RWPE2 (cell line): Measurements from ENCODE around the gene MTUS2.

Source experiments
- ATAC-seq: fragments of 200-7000 bp; cut with Tn5 transposase; 3 replicates; pipeline ENCODE4 v1.9.1; 2021; ENCODE audit warnings: low read depth
- DNase-seq: peaks from one replicate; pipeline ENCODE4 v3.0.0-alpha.2; 2020; ENCODE audit warnings: low spot score
- H3K27ac ChIP-seq: fragments of 450-650 bp; 2 replicates; pipeline ENCODE4 v1.5.1; 2017; ENCODE audit warnings: mild to moderate bottlenecking; ENCODE audit not compliant: poor library complexity, severe bottlenecking
- H3K27me3 ChIP-seq: fragments of 250-450 bp; sonication (Bioruptor Pico); 2 replicates; pipeline ENCODE4 v1.5.1; 2021; ENCODE audit warnings: mild to moderate bottlenecking, moderate library complexity; ENCODE audit not compliant: insufficient read depth, poor library complexity, severe bottlenecking
- H3K36me3 ChIP-seq: fragments of 250-450 bp; sonication (Bioruptor Pico); 2 replicates; pipeline ENCODE4 v1.5.1; 2020; ENCODE audit warnings: low read depth, mild to moderate bottlenecking, moderate library complexity
- H3K4me1 ChIP-seq: fragments of 250-450 bp; sonication (Bioruptor Pico); 2 replicates; pipeline ENCODE4 v1.5.1; 2021; ENCODE audit warnings: mild to moderate bottlenecking, moderate library complexity; ENCODE audit not compliant: insufficient read depth, poor library complexity, severe bottlenecking
- H3K4me3 ChIP-seq: fragments of 250-450 bp; sonication (Bioruptor Pico); 2 replicates; pipeline ENCODE4 v1.5.1; 2021; ENCODE audit warnings: mild to moderate bottlenecking, moderate library complexity; ENCODE audit not compliant: severe bottlenecking
- H3K9me3 ChIP-seq: fragments of 250-450 bp; sonication (Bioruptor Pico); 2 replicates; pipeline ENCODE4 v1.5.1; 2021; ENCODE audit warnings: mild to moderate bottlenecking, moderate library complexity; ENCODE audit not compliant: severe bottlenecking
- CTCF ChIP-seq: fragments of 450-650 bp; IDR thresholded peaks from one replicate; pipeline ENCODE4 v1.5.1; 2017; ENCODE audit warnings: mild to moderate bottlenecking, moderate library complexity; ENCODE audit not compliant: poor library complexity, severe bottlenecking

MTUS2 gene

DNA sequence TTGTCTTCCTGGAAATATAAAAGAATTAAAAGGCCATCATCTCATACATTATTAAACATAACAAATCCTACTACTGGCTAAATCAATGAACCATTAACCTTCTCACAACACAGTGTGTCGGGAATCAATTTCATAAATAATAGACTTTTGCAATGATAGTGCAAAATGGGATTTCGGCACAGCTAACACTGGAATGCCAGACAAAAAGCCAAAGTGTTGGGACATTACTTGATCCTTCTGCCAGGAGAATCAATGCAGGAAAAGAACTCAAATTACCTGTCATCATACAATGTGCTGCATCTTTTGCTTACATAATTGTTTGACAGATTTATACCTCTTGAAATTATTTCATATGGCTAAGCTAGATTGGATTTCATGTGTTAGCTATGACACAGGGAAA, 334.3 kb downstream of the MTUS2 start:
- Histone ChIP-seq H3K9me3 (no peaks in the 10 kb centered on the region), H3K4me3 (no peak overlapping the region), H3K27me3 (peaks cover 7% of the 10 kb centered on the region), H3K27ac (no peak overlapping the region), H3K36me3 (no peaks in the 10 kb centered on the region), H3K4me1 (no peaks in the 10 kb centered on the region)
- ATAC-seq = no peak
- DNase-seq = no peak
- no peak for TF ChIP-seq CTCF

GRCh38 chr13:29156136-29156535, 336.0 kb downstream of the MTUS2 start:
- TF ChIP-seq CTCF = no peak
- Histone ChIP-seq H3K9me3 (no peaks in the 10 kb centered on the region), H3K4me1 (no peaks in the 10 kb centered on the region), H3K27me3 (peaks cover 7% of the 10 kb centered on the region), H3K27ac (no peak overlapping the region), H3K36me3 (no peaks in the 10 kb centered on the region), H3K4me3 (no peak overlapping the region)
- no peak for DNase-seq
- ATAC-seq = no peak

DNA sequence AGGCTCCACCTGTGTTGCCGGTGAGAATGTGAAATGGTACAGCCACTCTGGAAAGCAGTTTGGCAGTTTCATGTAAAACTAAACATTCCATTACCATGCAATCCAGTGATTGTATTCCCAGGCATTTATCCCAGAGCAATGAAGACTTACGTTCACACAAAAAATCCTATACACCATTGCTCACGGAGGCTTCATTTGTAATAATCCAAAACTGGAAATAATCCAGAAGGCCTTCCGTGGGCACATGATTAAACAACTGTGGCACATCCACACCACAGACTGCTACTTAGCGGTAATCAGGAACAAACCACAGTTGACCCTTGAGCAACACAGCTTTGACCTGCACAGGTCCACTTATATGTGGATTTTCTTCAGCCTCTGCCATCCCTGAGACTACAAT, 339.7 kb downstream of the MTUS2 start:
- Histone ChIP-seq H3K27me3 (peaks cover 7% of the 10 kb centered on the region), H3K36me3 (no peaks in the 10 kb centered on the region), H3K4me3 (no peak overlapping the region), H3K4me1 (no peaks in the 10 kb centered on the region), H3K9me3 (no peaks in the 10 kb centered on the region), H3K27ac (no peak overlapping the region)
- TF ChIP-seq CTCF = no peak
- DNase-seq (no peak), ATAC-seq (no peak)

- Histone ChIP-seq H3K27ac (no peak overlapping the region), H3K4me3 (no peak overlapping the region), H3K36me3 (no peaks in the 10 kb centered on the region), H3K4me1 (no peaks in the 10 kb centered on the region), H3K27me3 (peaks cover 7% of the 10 kb centered on the region), H3K9me3 (no peaks in the 10 kb centered on the region)
- TF ChIP-seq CTCF = no peak
- ATAC-seq = no peak
- DNase-seq = no peak
Measured at GRCh38 chr13:29160862-29161261, 340.7 kb downstream of the MTUS2 start.

GRCh38 chr13:29161676-29162075, 341.5 kb downstream of the MTUS2 start:
- Histone ChIP-seq H3K4me3 (no peak overlapping the region), H3K9me3 (no peaks in the 10 kb centered on the region), H3K27me3 (peaks cover 7% of the 10 kb centered on the region), H3K4me1 (no peaks in the 10 kb centered on the region), H3K27ac (no peak overlapping the region), H3K36me3 (no peaks in the 10 kb centered on the region)
- no peak for DNase-seq
- ATAC-seq = no peak
- no peak for TF ChIP-seq CTCF
